Activated CD8-positive, alpha-beta memory T cell treated with anti-CD3 and anti-CD28 coated beads, Interleukin-2, amount 50 U/mL, for 24 hours (primary cell): ENCODE results near the gene URB2.
"Not testable (repeated sequence)": the region's sequence is repeated elsewhere in the genome, so short reads cannot be mapped to it uniquely, and the experiment has no call there.

ENCODE experiments used
- DNase-seq: peaks from one replicate; pipeline ENCODE4 v3.0.0-alpha.2; 2020; ENCODE audit errors: extremely low read depth

URB2 gene

DNA sequence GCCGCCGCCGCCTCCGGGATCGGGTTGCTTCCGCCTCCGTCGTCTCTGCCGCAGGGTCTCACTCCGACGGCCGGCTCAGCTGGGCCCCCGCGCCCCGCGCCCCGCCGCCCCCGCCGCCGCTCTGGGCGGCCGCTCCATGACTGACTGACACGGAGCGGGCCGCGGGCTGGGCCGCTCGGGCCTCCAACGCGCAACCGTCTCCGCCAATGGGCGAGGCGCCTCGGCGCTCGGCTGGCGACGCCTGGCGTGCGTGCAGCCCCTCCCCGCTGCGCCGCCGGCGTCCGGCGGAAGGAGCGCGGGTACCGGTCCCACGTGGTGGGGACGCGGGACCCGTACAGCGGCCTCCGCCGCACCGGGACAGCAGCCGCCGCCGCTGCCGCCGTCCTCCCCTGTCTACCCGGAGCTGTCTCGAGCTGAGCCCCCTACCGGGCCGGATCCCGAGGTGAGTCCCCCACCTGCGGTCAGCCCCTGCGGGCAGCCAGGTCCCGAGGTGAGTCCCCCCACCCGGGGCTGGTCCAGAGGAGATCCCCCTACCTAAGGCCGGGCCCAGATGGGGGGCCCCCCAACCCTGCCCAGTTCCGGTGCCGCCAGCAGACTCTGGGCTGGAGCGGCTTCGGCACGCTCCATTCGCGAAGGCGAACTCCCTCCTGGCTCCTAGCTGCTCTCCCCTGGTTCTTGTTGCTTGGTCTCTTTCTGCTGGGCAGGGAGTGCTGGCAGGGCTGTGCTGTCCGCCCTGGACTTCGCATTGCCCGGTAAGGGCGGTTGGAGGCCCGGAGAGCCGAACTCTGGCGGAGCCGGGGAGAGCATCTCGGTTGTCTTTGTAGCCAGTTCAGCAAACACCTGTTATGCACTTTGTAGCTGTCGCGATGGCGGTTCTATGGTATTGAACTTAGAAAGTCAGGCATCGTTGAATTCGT is at the start of gene URB2, which contains the start of gene TAF5L:
URB2 (plus strand) TSS at position 333 of the 917 bp plus-strand sequence. CDS start 1,387 bp downstream, outside the sequence.
TAF5L (minus strand) TSS at position 208 of the 917 bp plus-strand sequence. CDS start 11,640 bp downstream, outside the sequence.
- peak; percentile 59 for DNase-seq

DNA sequence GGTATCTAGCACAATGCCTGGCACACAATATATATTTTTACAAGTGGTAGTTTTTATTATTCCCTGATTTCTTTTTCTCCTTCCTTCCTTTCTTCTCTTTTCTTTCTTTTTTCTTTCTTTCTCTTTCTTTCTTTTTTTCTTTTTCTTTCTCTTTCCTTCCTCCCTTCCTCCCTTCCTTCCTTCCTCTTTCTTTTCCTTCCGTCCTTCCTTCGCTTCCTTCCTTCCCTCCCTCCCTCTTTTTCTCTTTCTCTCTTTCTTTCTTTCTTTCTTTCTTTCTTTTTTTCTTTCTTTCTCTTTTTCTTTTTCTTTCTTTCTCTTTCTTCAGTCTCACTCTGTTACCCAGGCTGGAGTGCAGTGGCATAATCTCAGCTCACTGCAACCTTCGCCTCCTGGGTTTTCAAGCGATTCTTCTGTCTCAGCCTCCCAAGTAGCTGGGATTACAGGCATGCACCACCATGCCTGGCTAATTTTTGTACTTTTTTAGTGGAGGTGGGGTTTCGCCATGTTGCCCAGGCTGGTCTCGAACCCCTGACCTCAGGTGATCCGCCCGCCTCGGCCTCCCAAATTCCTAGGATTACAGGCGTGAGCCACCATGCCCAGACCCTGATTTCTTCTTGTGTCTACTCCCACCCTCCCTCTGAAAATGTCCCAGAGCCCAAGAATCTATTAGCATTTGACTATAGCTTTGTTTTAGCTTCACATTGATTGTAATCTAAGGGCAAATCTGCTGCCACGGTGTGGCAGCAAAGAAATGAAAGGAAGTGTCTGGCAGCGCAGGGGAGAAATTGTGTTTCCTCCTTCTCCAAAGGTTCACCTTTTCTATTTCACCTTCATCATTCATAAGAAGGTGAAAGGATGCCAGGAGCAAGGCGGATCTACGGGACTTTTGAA is 47.6 kb upstream of the URB2 start:
- no peak for DNase-seq

DNA sequence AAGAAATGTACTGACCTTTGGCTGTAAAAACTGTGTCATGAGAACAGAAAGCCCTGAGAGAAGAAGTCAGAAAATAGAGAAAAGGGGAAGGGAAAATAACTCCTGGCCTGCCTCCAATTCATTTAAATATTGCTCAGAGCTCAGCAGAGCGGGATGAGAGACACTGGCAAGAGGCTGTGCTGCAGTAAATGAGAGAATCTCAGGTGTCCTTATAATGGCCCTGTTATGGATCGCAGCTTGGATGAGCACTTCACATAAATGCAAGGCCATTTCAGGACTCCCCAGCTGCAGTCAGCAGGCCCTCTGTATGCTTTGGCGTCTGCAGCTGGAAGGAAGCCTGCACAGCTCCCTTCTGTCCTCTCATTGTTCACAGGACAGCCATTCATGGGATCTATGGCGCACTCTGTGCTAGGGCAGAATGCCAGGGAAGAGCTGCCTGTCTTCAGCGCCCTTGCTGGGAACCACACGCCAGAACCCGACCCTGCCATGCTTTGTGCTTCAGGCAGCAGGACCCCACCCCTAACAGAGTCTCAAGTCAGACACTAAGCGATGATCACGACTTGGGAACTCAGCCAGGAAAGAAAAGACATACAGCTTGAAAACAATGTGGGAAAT is 46.9 kb upstream of the URB2 start:
- DNase-seq = no peak

DNA sequence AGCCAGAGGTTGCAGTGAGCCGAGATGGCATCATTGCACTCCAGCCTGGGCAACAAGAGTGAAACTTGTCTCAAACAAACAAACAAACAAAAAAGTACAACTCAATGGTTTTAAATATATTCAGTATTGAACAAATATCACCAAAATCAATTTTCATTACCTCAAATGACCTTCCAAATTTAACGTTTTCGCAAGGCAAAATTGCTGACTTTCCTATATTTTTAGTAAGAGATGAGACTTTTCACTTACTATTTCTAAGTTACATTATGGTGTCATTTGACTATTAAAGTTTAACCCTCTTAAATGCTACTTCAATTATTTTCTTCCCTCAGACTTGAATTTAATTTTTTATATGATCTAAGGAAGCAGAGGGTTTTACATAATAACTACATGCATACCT is 44.6 kb upstream of the URB2 start:
- no peak for DNase-seq

DNA sequence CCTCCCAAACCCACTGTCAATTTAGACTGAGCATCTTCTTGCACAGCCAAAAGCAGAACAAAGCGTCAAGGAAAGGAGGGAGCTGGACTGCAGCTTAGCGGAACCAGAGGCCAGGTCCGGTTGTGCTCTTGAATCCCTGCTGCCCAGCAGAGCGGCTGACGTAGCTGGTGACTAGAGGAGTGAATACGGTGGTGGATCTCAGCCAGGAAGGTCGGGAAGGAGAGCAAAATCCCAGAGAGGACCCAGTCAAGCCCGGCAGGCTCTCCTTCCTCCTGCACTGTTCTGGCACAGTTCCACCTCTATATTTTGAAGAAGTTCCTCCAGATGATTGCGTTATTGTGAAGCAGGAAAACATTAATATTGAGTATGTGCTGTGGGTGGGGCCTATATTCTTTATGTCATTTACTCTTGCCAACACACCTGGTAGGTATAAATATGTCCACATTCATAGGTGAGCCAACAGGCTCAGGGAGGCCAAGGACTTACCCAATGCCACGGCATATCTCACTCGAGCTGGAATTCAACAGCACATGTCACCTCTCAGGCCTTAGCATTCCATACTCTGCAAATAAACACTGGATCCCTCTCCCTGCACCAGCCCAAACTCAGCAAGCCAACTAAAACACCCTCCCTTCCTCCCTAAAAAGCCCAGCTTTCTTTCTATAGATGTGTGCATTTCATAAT is 43.9 kb upstream of the URB2 start:
- no peak for DNase-seq

DNA sequence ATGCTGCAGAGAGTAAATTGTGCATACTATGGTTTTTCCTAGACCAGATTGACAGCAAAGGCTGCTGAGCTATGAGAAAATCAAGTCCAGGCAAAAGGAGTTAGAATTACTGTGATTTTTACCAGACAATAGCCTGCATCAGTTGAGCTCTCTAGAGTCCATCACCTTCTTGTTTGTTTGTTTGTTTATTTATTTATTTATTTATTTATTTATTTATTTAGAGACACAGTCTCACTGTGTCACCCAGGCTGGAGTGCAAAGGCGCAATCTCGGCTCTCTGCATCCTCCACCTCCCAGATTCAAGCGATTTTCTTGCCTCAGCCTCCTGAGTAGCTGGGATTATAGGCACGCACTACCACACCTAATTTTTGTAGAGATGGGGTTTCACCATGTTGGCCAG is 43.3 kb upstream of the URB2 start:
- no peak for DNase-seq

DNA sequence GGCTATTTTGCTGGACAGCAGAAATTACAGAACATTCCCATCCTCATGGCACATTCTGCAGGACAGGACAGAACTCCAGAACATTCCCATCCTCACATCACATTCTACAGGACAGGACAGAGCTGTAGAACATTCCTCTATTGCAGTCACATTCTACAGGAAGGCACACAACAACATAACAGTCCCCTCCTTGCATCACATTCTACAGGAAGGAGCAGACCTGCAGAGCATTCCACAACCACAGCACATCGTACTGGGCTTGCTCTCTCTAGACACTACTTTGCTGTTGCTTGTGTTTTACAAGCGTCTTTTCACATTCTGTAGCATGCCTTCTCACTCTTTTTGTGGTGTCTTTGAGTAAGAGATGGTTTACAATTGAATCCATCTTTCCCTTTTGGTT is 40.7 kb upstream of the URB2 start:
- no peak for DNase-seq

DNA sequence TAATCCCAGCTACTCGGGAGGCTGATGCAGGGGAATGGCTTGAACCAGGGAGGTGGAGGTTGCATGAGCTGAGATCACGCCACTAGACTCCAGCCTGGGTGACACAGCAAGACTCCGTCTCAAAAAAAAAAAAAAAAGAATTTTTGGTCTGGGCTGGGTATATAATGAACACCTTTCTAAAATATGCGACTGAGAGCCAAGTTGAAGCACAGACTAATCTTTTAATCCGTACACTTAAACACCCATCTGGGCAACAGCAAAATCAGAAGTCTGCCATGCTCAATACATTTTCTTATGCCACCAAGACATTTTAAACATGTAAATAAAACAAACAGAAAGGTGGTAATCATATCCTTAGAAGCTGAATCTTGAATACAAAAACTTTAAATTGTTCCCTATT is 35.9 kb upstream of the URB2 start:
- no peak for DNase-seq

DNA sequence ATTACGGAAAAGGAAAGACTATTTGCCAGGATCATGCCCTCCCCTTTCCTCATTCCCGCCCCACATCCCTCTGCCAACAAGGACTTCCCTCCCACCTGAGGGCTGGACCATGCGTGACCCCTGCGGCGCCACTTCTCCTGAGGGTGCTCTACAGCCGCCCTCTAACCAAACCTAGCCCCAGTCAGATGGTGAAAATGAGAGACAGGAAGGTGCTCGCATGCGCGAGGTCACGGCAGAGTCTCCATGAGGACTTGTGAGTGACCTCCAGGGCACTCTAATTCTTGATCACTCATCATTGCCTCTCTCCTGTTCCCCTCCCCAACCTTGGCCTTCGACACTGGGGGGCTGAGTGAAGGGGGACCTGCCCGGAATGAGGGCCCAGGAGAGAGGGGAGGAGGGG is 32.2 kb upstream of the URB2 start:
- DNase-seq = no peak

DNA sequence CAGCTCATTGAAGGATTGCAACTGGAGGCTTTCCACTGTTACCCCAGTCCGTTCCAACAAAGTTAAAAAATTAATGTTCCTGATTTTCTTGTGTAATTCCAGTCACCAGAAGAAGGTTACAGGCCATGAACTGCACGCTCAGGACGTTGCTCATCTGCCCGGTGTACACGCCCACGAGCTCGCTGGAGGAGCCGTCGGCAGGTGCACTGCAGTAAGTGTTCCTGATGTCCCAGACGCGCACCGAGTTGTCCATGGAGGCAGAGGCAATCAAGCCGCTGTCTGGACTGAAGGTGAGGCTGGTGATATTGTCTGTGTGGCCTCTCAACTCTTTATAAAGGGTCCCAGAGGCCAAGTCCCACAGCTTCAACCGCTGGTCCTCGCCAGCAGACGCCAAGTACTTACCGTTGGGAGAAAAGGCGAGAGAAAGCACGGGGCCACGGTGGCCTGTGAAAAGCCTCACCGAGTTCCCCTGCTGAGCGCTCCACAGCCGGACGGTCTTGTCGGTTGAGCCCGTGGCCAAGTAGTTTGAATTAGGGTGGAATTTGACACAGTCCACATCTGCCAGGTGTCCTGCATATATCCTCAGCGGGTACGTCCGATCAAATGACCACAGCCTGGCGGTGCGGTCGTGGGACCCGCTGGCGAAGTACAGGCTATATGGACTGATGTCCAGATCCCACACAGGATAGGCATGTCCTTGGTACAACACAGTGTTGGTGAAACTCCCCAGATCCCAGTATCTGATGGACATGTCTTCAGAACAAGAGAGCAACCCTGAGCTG is 31.6 kb upstream of the URB2 start:
- DNase-seq = no peak

DNA sequence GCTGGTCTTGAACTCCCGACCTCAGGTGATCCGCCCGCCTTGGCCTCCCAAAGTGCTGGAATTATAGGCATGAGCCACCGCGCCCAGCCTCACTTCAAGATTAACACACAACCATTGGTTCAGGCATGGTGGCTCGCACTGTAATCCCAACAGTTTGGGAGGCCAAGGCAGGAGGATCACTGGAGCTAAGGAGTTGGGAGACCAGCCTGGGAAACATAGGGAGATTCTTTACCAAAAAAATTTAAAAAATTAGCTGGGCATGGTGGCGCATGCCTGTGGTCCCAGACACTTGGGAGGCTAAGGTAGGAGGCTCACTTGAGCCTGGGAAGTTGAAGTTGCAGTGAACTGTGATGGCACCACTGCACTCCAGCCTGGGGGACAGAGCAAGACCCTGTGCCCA is 30.2 kb upstream of the URB2 start:
- DNase-seq = not testable (repeated sequence)

DNA sequence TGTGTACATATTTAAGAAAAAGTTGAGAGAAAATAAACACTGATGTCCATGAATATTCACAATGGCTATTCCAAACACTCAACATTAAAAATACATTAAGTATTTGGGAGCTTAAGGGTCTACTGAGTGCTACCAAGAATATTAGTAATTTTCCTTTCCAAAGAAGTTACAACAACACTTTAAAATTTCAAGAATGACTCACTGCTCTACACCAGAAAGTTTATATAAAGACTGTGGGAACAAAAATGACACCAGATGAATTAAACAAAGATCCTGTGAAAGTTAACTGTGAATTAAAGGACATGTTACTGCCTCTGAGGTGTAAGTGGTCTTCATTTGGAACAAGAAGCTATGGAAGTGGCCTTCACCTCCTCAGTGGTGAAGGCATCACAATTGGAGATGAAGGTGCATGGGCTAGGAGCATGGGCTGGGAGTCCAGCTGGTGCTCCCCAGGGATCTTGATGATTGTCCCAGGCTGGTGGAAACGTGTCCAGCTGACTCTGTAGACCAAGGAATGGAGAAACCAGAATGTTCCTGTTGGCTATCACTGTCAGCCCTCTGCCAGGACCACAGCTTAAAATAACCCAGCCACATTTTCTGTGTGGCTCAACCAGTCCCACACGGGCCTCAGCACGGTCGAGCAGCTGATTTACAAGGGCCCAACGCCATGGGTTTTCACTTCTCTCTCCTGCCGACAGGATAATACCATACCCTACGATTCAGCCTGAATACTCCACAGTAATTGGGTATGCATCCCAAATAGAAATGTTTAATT is 28.9 kb upstream of the URB2 start:
- DNase-seq = no peak

DNA sequence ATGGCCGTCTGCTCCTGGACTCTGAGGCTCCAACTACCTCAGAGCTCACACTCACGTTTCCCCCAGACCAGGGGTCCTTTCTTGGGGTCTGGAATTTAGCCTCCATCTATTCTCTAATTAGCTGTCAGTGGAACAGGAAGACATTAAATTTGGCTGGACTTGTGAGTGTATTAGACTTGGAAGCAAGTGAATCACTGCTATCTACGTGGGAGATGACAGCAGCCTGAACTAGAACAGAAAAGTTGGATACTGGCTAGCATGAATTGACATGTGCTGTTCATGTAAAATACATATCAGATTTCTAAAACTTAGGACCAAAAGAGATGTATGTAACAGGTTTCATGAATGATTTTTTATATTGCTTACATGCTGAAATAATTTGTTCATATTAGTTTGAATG is 28.2 kb upstream of the URB2 start:
- DNase-seq = no peak

DNA sequence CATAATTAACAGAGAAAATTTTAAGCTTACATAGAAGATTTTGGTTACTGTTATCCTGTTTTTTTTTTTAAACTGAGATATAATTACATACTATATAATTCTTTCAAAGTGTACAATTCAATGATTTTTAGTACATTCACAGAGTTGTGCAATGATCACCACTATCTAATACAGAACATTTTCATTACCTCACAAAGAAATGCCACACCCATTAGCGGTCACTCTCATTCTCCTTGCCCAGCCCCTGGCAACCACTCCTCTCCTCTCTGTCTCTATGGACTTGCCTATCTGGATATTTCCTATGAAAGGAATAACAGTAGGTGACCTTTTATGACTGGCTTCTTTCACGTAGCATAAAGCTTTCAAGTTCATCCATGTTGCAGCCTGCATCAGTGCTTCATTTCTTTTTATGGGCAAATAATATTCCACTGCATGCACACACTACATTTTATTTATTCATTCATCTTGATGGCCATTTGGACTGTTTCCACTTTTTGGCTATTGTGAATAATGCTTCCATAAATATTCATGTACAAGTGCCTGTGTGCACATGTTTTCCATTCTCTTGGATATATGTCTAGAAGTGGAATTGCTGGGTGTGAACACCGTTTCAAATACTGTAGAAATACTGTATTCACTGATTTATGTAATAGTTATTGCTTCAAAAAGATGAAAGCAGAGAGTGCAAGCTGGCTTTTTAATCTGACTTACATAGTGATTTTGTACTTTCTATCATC is 26.7 kb upstream of the URB2 start:
- DNase-seq = no peak

DNA sequence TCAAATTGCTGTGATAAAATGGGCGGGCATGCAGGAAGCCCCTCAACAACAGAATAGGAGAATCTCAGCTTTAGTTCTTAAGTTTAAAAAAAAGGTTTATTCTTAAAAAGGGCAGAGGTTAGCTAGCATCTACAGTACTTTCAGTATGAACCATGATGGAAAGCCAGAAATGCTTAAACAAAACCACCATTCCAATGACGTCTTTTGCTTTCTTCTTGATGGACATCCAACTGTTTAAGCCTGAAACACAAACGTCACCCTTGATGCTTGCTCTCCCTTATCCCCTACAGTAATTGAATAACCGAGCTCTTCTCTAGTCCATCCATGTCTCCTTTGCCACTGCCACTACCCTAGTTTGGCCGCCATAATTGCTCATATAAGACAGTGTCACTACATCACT is 25.8 kb upstream of the URB2 start:
- DNase-seq = no peak

DNA sequence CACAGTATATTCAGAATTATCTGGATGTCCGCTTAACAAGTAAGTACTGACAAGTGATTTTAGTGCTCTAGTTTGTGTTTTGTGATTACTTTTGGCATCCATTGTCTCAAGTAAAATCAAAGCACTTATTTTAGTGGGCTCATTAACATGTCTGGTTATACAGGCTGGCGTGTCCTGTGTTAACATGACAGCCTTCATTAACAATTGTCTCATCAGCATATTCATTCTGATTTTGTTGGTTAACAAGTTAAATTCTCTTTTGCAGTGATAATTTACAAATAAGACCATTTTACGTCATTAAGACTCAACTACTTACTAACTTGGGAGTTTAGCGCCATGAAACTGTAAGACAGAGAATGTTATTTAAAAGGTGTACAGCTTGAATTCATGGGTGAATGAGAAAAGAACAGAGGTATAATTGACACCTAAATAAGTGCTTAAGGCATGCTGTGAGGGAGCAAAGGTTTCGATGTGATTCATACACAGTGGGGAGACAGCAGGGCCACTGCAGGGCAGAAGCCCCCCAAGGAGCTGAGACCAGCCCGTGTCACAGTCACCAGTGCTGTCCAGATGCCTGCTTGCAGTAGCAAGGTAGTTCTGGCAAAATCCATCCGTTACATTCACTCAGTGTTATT is 22.6 kb upstream of the URB2 start:
- no peak for DNase-seq

DNA sequence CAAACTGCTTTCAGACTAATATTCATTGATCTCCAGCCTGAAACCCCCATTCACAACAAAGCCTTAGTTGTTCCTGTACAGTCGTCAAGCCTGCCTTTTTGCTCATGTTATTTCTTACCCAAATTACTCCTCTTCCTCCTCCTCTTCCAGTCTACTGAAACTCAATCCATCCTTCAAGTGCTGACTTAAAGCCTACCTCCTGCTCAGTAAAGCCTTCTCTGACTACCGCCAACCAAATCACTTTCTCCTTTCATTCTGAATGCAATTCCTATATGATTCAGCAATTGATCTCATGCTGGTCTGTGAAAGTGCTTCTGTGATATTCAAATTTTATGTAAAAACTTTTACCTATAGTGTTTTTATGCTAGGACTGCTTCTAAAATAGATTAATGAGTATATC is 18.7 kb upstream of the URB2 start:
- no peak for DNase-seq

DNA sequence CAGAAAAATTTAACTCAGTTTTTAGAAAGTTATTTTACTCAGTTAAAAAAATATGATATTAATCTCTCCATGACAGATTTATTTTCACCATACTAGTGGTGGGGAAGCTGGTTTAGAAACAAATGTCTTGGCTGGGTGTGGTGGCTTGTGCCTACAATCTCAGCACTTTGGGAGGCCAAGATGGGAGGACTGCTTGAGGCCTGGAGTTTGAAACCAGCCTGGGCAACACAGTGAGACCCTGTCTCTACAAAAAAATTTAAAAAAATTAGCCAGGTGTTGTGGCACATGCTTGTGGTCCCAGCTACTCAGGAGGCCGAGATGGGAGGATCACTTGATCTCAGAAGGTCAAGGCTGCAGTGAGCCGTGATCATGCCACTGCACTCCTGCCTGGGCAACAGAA is 17.5 kb upstream of the URB2 start:
- DNase-seq = no peak

DNA sequence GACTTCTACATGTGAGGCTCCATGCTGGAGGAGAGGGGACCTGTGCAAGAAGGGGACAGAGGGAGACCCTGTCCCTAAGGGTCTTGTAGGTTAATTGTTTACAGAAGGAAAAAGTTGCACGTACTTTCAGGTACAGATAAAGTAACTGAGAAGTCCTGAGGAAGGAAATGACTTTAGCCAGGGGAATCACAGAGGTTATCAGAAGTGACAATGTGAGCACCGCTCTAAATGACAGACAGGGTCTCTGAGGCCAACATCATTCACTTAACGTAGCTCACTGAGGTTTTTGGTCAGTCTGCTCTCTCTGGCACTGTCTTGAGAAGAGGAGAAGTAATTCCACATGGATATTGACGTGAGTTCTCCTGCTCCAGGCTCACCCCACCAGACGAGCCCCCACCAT is 12.1 kb upstream of the URB2 start:
- DNase-seq = no peak
